Stimulated activated CD8-positive, alpha-beta memory T cell treated with anti-CD3 and anti-CD28 coated beads, Interleukin-2, amount 100 ng/mL, for 48 hours (primary cell): ENCODE data around the gene SLC19A1.
"Not testable (repeated sequence)": the region's sequence is repeated elsewhere in the genome, so short reads cannot be mapped to it uniquely, and the experiment has no call there.

Source experiments
- DNase-seq, 2 donors: peaks; one replicate each; pipeline ENCODE4 v3.0.0-alpha.2; 2020; ENCODE audit warnings: low read depth in 2 of 2

Gene SLC19A1

GRCh38 chr21:45506241-45506817 is 35.9 kb downstream of the SLC19A1 start:
- DNase-seq = no peak

- no peak for DNase-seq
These were observed 36.7 kb downstream of the SLC19A1 start for GRCh38 chr21:45505416-45506021.

DNA sequence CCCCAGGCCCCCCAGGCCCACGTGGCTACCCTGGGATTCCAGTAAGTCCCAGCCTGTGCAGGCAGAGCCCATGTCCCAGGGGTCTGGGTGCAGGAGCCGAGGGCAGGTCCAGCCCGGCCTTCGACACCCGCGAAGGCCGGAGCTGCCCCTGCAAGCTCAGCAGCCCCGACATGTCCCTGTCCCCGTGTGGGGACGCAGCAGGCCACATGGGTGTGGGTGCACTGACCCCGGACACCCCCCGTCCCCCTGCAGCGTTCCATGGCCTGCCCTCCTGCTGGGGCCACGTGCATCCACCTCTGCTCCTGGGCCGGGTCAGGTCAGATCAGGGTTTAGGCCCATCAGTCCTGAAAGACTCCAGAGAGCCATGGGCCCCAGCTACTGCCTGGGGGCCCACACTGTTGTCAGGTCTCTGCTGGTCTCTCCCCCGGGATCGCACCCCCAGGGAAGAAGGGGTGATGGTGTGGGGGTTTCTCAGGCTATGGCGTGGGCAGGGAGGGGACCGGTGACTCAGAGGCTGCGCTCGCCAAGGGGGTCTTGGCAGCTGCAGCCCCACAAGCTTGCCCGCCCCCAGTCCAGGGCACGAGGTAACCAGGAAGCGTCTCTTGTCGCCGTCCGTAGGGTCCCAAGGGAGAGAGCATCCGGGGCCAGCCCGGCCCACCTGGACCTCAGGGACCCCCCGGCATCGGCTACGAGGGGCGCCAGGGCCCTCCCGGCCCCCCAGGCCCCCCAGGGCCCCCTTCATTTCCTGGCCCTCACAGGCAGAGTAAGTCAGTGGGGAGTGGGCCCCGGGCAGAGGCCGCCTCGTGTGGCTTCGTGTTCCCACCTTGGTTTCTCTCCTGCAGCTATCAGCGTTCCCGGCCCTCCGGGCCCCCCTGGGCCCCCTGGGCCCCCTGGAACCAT is 37.5 kb downstream of the SLC19A1 start:
- no peak for DNase-seq

GRCh38 chr21:45504021-45504515 is 38.2 kb downstream of the SLC19A1 start:
- DNase-seq = no peak

GRCh38 chr21:45503226-45503625 is 39.0 kb downstream of the SLC19A1 start:
- not testable (repeated sequence) for DNase-seq

DNA sequence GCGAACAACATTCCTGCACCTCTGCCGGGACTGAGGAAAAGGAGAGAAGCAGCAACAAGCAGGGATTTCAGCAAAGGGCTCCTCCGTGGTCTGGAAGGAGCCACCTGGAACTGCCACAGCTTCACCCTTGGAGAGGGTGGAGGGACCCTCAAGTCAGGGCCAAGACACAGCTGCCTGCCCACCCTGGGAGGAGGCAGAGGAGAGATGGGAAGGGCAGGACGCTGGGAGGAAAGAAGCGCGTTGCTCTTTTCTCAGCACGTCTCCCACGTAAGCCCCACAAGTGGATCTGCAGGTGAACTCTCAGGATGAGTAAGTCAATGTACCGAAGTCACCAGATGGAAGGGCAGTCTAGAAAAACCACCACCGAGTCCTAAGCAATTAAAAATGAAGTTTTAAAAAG is 39.6 kb downstream of the SLC19A1 start:
- no peak for DNase-seq

- no peak for DNase-seq
These were observed 40.3 kb downstream of the SLC19A1 start for GRCh38 chr21:45502006-45502345.

DNA sequence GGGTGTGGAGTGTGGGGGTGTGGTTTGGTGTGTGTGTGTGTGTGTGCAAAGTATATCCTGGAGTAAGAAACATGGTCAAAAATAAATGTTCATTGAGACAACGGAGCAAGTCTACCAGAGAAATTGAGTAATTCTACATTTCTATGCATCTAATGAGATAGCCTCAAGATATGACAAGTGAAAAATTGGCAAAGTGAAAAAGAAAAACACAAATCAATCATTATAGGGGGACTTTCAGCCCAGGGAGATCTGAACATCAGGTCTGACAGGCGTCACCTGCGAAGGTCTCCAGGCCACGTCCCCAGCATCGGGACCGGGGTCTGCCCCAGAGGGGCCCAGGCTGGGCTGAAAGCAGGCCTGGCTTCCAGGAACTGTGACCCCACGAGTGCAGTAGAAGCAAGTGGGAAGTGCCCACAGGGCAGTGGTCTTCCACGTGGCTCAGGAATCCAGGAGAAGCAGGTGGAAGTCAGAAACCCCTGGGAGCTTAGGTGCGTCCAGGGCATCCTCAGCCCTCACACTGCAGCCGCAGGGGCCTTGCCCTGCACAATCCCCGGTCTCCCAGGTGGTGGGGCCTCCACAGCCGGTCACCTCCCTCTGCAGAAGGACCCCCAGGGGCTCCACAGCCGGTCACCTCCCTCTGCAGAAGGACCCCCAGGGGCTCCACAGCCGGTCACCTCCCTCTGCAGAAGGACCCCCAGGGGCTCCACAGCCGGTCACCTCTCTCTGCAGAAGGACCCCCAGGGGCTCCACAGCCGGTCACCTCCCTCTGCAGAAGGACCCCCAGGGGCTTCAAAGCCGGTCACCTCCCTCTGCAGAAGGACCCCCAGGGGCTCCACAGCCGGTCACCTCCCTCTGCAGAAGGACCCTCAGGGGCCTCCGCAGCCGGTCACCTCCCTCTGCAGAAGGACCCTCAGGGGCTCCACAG is 40.9 kb downstream of the SLC19A1 start:
- not testable (repeated sequence) for DNase-seq

GRCh38 chr21:45499970-45500577 is 42.2 kb downstream of the SLC19A1 start:
- no peak for DNase-seq

DNA sequence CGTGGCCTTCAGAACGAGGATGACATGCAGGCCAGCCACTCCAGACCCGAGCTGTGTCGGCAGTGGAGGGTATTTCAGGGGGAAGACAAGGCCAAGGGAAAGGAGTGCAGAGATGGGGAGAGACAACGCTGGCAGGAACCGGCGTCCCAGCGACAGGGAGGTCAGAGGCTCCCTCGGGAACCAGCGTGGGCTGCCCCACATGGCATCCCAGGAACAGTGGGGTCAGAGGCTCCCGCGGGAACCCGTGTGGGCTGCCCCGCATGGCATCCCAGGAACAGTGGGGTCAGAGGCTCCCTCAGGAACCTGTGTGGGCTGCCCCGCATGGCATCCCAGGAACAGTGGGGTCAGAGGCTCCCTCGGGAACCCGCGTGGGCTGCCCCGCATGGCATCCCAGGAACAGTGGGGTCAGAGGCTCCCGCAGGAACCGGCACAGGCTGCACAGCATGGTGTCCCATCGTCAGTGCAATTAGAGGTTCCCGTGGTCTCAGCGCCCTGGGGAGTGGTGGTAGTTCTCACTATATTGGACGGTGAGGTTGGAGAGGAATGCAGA is 43.0 kb downstream of the SLC19A1 start:
- DNase-seq = no peak

DNA sequence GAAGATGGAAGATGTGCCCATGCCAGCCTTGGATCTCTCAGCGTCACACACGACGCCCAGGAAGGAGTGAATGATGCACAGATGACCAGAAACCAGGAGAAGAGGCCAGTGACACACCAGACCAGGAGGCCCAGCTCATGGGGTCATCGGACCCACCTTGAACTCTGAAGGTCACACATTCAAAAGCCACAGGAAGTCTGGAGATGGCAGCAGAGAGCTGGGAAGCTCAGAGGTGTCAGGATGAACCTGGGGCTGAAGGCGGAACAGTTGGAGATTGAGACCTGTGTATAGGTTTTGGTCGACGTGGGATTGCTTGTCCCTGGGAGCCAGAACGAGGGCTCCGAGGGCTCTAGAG is 43.6 kb downstream of the SLC19A1 start:
- DNase-seq = no peak

GRCh38 chr21:45497846-45498645 is 44.2 kb downstream of the SLC19A1 start:
- no peak for DNase-seq

GRCh38 chr21:45496968-45497845 is 45.0 kb downstream of the SLC19A1 start:
- DNase-seq = no peak

DNA sequence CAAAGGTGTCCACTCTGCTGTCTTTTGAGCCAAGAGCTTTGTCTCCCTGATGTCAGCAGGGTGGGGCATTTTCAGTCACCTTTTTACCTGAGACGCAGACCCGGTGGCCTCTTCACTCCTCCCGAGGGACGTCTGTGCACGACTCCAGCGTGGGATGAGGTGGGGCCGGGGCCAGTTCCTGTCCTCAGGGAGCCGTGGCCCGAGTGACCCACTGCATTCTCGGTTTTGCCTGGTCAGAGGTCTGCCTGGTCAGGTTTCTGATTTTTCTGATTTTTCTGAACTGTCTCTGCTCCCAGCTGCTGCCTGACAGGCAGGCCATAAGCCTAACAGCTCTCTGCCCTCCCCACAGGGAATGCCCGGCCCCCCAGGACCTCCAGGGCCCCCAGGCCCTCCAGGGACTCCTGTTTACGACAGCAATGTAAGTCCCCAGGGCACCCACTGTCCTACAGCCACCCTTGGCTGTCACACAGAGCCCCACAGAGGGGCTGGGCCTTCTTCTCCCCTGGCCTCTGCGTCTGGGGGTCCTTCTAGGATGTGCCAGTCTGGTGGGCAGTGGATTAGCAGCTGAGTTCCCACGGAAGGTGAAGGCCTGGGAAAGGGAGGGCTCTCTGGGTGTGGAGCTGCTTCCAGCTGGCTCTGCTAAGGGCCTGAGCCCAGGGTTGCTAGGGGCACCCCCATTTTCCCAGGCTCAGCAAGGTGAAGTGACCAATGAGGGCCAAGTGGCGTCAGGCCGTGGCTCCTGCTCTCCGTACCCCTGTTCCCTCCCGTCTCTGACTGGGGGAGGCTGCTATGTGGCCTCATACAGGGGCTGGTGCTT is 45.9 kb downstream of the SLC19A1 start:
- DNase-seq = no peak

GRCh38 chr21:45494851-45495680 is 47.2 kb downstream of the SLC19A1 start:
- DNase-seq = no peak

DNA sequence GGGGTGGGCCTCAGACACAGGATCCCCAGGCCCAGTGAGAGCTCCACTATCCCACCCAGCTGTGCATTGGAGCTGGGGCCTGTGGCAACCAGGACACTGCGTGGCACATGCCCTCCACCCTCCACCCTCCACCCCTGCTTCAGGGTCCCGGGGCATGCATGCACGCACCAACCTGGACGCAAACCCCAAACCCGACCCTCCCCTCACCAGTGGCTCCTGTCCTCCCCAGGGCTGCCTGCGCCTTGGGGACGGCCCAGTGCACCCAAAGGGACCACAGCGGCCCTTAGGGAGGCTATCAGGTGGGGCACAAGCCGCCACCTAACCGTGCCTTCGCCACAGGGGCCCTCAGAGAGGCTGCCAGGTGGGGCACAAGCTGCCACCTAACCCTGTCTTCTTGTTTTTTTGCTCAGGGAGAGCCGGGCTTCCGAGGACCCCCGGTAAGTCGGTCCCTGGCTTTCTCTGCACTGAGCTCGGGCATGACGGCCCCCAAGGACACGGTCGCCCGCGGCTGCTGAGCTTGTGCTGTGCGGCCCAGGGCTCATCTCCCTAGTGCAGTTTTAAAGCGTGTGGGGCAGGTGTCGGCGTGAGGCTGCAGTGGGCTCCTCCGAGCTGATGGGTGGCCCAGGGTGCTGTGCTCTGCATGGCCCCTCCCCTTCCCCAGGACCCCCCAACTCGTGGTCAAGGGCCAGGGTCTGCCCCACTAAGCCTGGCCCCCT is 47.9 kb downstream of the SLC19A1 start:
- no peak for DNase-seq
